GM12872 (cell line): ENCODE data around the gene OTUD5.
A peak's percentile ranks its signal among the peaks of the same experiment; 100 is the strongest.

ENCODE experiments used
- CTCF ChIP-seq: IDR thresholded peaks from 3 replicates; pipeline ENCODE4 v1.5.1; 2011; ENCODE audit warnings: low read depth, mild to moderate bottlenecking, low read length, moderate library complexity; ENCODE audit not compliant: insufficient read depth

The OTUD5 gene

GRCh38 chrX:48958635-48959094 is 1.3 kb upstream of the OTUD5 start:
- TF ChIP-seq CTCF, result no peak

GRCh38 chrX:48957827-48958634 is 624 bp upstream of the OTUD5 start:
- TF ChIP-seq CTCF, result no peak

- TF ChIP-seq CTCF, result no peak
Observed at GRCh38 chrX:48956728-48957414, 536 bp downstream of the OTUD5 start.

GRCh38 chrX:48948589-48948988 is 8.8 kb downstream of the OTUD5 start:
- TF ChIP-seq CTCF, result no peak

GRCh38 chrX:48945517-48946348 is 11.7 kb downstream of the OTUD5 start:
- peak; percentile 69 for TF ChIP-seq CTCF

- no peak for TF ChIP-seq CTCF
Observed at GRCh38 chrX:48942895-48943294, 14.5 kb downstream of the OTUD5 start.
